HAP-1 (cell line): ENCODE results near the gene HP.

Experiments used
- DNase-seq, 2 experiments: peaks; one replicate each; pipeline ENCODE4 v3.0.0-alpha.2; 2016 to 2020; ENCODE audit warnings: low spot score in 2 of 2
- H3K27me3 ChIP-seq: fragments of 250-450 bp; sonication (Bioruptor Pico); 2 replicates; pipeline ENCODE4 v1.5.1; 2020; ENCODE audit warnings: low read depth, mild to moderate bottlenecking, moderate library complexity
- H3K36me3 ChIP-seq: fragments of 250-450 bp; sonication (Bioruptor Pico); replicated peaks from 2 replicates; pipeline ENCODE4 v1.5.1; 2020; ENCODE audit warnings: mild to moderate bottlenecking
- H3K4me1 ChIP-seq: fragments of 250-450 bp; sonication (Bioruptor Pico); 2 replicates; pipeline ENCODE4 v1.5.1; 2020; ENCODE audit warnings: mild to moderate bottlenecking
- H3K4me3 ChIP-seq: fragments of 250-450 bp; sonication (Bioruptor Pico); 2 replicates; pipeline ENCODE4 v1.5.1; 2020; ENCODE audit warnings: mild to moderate bottlenecking, moderate library complexity
- H3K9me3 ChIP-seq: fragments of 250-450 bp; sonication (Bioruptor Pico); 2 replicates; pipeline ENCODE4 v1.5.1; 2020; ENCODE audit warnings: mild to moderate bottlenecking, moderate library complexity
- in situ Hi-C: fragments of 300-500 bp; cut with MboI; formaldehyde crosslinking; loops from 3 replicates; pipeline ENCODE4 v1.14.3; 2020; ENCODE audit warnings: low sequenced_read_pairs, inconsistent platforms, mixed read lengths

The HP gene

GRCh38 chr16:72108353-72109102 lies 54.2 kb downstream of the HP start:
- Histone ChIP-seq H3K4me3 (no peak overlapping the region), H3K4me1 (no peaks in the 10 kb centered on the region), H3K27me3 (no peaks in the 10 kb centered on the region), H3K36me3 (peaks cover 83% of the 10 kb centered on the region), H3K9me3 (no peaks in the 10 kb centered on the region)
- in situ Hi-C loops = no loop called here
- no peak for DNase-seq

GRCh38 chr16:72109300-72109699 lies 55.0 kb downstream of the HP start:
- Histone ChIP-seq H3K36me3 (peaks cover 75% of the 10 kb centered on the region), H3K27me3 (no peaks in the 10 kb centered on the region), H3K4me1 (no peaks in the 10 kb centered on the region), H3K9me3 (no peaks in the 10 kb centered on the region), H3K4me3 (no peak overlapping the region)
- DNase-seq = no peak
- in situ Hi-C loops = no loop called here

GRCh38 chr16:72109966-72110530 lies 55.7 kb downstream of the HP start:
- Histone ChIP-seq H3K4me3 (no peak overlapping the region), H3K9me3 (no peaks in the 10 kb centered on the region)
- in situ Hi-C loops = no loop called here

More at GRCh38 chr16:72109966-72110530, 55.7 kb downstream of the HP start:
- Histone ChIP-seq H3K36me3 (peaks cover 68% of the 10 kb centered on the region), H3K4me1 (no peaks in the 10 kb centered on the region), H3K27me3 (no peaks in the 10 kb centered on the region)
- no peak for DNase-seq
